Measurements from ENCODE around the gene PLPP6. TPM values are rescaled to one million over a fixed set of nuclear protein-coding genes. Genes with fewer than 3 reads are reported as not detected.

The PLPP6 gene
- total and polyA plus RNA-seq, 2 donors (not counting 1 experiment from before 2014, with no cell fraction given) = 6.3 to 14.3 TPM

DNA sequence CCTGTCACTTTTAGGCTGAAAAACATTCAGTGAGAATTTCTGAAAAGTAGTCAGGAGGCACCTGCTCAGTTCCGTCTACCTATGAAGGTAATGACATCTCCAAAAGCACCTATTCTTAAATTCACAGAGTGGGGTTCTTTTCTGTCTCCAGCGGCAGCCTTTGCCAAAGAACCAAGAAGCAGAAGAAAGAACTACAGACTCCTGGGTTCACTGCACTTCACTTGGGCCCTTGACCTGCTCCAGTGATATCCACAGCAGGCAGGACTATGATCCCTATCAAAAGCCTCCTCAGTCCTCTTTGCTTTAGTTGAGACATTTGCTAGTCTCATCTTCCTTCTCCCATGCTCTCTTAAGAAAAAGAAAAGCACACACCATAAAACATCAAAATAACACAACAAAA is 19.7 kb upstream of the PLPP6 start:
- CTCF ChIA-PET = no interaction called here
- Mint-ChIP-seq H3K27me3 (peaks cover 6% of the 10 kb centered on the region), H3K4me3 (no peak overlapping the region), H3K9me3 (ENCODE audit: insufficient read depth) (no peaks in the 10 kb centered on the region), H3K4me1 (peaks cover 3% of the 10 kb centered on the region), H3K27ac (no peak overlapping the region)
- POLR2A ChIA-PET = no interaction called here
- Histone ChIP-seq H2AFZ (ENCODE audit: insufficient read depth, low read depth, low read length, poor library complexity, severe bottlenecking) (no peak overlapping the region), H4K20me1 (ENCODE audit: control insufficient read depth, insufficient read depth, low read length, poor library complexity, severe bottlenecking) (no peaks in the 10 kb centered on the region), H3K4me2 (replicated peaks; ENCODE audit: low read depth, low read length, poor library complexity, severe bottlenecking) (no peak overlapping the region), H3K27me3 (replicated peaks in 1 of 4; ENCODE audit: control extremely low read depth in 1 of 4, control insufficient read depth in 3 of 4, insufficient read depth in 4 of 4, low read length in 3 of 4) (no peaks in the 10 kb centered on the region), H3K79me2 (ENCODE audit: control insufficient read depth, insufficient read depth, low read length) (no peaks in the 10 kb centered on the region), H3K4me1 (ENCODE audit: control insufficient read depth in 2 of 2, insufficient read depth in 2 of 2, low read length in 2 of 2) (no peaks in the 10 kb centered on the region), H3K36me3 (replicated peaks in 1 of 2; ENCODE audit: control extremely low read depth in 1 of 2, control insufficient read depth in 1 of 2, extremely low read depth in 1 of 2, insufficient read depth in 2 of 2, low read length in 1 of 2) (no peaks in the 10 kb centered on the region), H3K9me3 (ENCODE audit: control extremely low read depth in 1 of 3, control insufficient read depth in 2 of 3, insufficient read depth in 1 of 3, low read length in 2 of 3) (no peaks in the 10 kb centered on the region), H3K4me3 (ENCODE audit: control extremely low read depth in 1 of 5, extremely low read depth in 1 of 5, insufficient read depth in 1 of 5, low read depth in 2 of 5, low read length in 4 of 5) (no peak overlapping the region), H3K27ac (ENCODE audit: low read length in 2 of 2) (no peak overlapping the region), H3K9ac (ENCODE audit: low read length) (no peak overlapping the region)
- ATAC-seq (ENCODE audit: low read depth) (no peak), DNase-seq (no peak)
- intact Hi-C loops (cut with micrococcal nuclease) = no loop called here
- WGBS (ENCODE audit: insufficient coverage) = 100% methylated on average over 1 of the region's 2 CpGs
- TF ChIP-seq, protein P1, sequence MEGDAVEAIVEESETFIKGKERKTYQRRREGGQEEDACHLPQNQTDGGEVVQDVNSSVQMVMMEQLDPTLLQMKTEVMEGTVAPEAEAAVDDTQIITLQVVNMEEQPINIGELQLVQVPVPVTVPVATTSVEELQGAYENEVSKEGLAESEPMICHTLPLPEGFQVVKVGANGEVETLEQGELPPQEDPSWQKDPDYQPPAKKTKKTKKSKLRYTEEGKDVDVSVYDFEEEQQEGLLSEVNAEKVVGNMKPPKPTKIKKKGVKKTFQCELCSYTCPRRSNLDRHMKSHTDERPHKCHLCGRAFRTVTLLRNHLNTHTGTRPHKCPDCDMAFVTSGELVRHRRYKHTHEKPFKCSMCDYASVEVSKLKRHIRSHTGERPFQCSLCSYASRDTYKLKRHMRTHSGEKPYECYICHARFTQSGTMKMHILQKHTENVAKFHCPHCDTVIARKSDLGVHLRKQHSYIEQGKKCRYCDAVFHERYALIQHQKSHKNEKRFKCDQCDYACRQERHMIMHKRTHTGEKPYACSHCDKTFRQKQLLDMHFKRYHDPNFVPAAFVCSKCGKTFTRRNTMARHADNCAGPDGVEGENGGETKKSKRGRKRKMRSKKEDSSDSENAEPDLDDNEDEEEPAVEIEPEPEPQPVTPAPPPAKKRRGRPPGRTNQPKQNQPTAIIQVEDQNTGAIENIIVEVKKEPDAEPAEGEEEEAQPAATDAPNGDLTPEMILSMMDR (IDR thresholded peaks at IDR 0.05) = no peak
- TF ChIP-seq EZH2 (IDR thresholded peaks at IDR 0.05; ENCODE audit: borderline replicate concordance, insufficient read depth, low read depth, low read length, poor library complexity, severe bottlenecking) = no peak

DNA sequence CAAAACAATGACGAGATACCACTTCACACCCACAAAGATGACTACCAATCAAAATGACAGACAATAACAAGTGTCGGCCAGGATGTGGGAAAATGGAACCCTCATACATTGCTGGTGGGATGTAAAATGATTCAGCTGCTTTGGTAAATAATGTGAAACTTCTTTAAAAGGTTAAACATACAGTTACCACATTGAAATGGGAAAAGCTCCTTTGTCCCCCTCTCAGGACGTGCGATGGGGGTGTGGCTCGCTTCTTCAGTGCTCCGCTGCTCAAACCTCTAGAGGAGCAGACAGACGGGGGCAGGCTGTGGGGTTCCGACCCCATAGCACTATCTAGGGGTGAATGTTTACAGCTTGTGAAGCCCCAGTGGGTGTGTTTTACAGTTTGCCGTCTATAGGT is 8.0 kb upstream of the PLPP6 start:
- Histone ChIP-seq H3K27ac (ENCODE audit: low read length in 2 of 2) (no peak overlapping the region), H3K36me3 (replicated peaks in 1 of 2; ENCODE audit: control extremely low read depth in 1 of 2, control insufficient read depth in 1 of 2, extremely low read depth in 1 of 2, insufficient read depth in 2 of 2, low read length in 1 of 2) (no peaks in the 10 kb centered on the region), H4K20me1 (ENCODE audit: control insufficient read depth, insufficient read depth, low read length, poor library complexity, severe bottlenecking) (no peaks in the 10 kb centered on the region), H3K9ac (ENCODE audit: low read length) (no peak overlapping the region), H3K4me2 (replicated peaks; ENCODE audit: low read depth, low read length, poor library complexity, severe bottlenecking) (no peak overlapping the region), H3K79me2 (ENCODE audit: control insufficient read depth, insufficient read depth, low read length) (no peaks in the 10 kb centered on the region), H3K9me3 (ENCODE audit: control extremely low read depth in 1 of 3, control insufficient read depth in 2 of 3, insufficient read depth in 1 of 3, low read length in 2 of 3) (no peaks in the 10 kb centered on the region), H3K4me3 (ENCODE audit: control extremely low read depth in 1 of 5, extremely low read depth in 1 of 5, insufficient read depth in 1 of 5, low read depth in 2 of 5, low read length in 4 of 5) (no peak overlapping the region), H3K4me1 (ENCODE audit: control insufficient read depth in 2 of 2, insufficient read depth in 2 of 2, low read length in 2 of 2) (no peaks in the 10 kb centered on the region), H3K27me3 (replicated peaks in 1 of 4; ENCODE audit: control extremely low read depth in 1 of 4, control insufficient read depth in 3 of 4, insufficient read depth in 4 of 4, low read length in 3 of 4) (no peaks in the 10 kb centered on the region), H2AFZ (ENCODE audit: insufficient read depth, low read depth, low read length, poor library complexity, severe bottlenecking) (no peak overlapping the region)
- ATAC-seq (ENCODE audit: low read depth) (no peak), DNase-seq (no peak)
- Mint-ChIP-seq H3K27me3 (peaks cover 22% of the 10 kb centered on the region), H3K4me3 (no peak overlapping the region), H3K4me1 (no peaks in the 10 kb centered on the region), H3K27ac (no peak overlapping the region), H3K9me3 (ENCODE audit: insufficient read depth) (no peaks in the 10 kb centered on the region)
- WGBS (ENCODE audit: insufficient coverage) = 91% methylated on average over 6 of the region's 9 CpGs
- CTCF ChIA-PET = no interaction called here
- intact Hi-C loops (cut with micrococcal nuclease) = no loop called here
- POLR2A ChIA-PET = no interaction called here
- no peak for TF ChIP-seq EZH2 (IDR thresholded peaks at IDR 0.05; ENCODE audit: borderline replicate concordance, insufficient read depth, low read depth, low read length, poor library complexity, severe bottlenecking)
- TF ChIP-seq, protein P1 (IDR thresholded peaks at IDR 0.05) = no peak

Measured in B cell (primary cell).